DOHH2 (cell line): ENCODE measurements around the gene DACH1.

Experiments
- H3F3A ChIP-seq: fragments of 200-600 bp; sonication (generic), shearing (Covaris generic); 2 replicates; pipeline ENCODE4 v1.6.0; 2016; ENCODE audit warnings: antibody characterized with exemption, mild to moderate bottlenecking; ENCODE audit not compliant: control insufficient read depth, insufficient read depth
- H3K27ac ChIP-seq: fragments of 200-600 bp; sonication (generic); 2 replicates; pipeline ENCODE4 v1.5.1; 2014; ENCODE audit warnings: low read depth, mild to moderate bottlenecking, low read length, moderate library complexity
- H3K27me3 ChIP-seq: fragments of 200-600 bp; sonication (generic); 2 replicates; pipeline ENCODE4 v1.6.1; 2014; ENCODE audit warnings: mild to moderate bottlenecking, low read length, mixed read lengths; ENCODE audit not compliant: control insufficient read depth
- H3K36me3 ChIP-seq: fragments of 200-600 bp; sonication (generic); 2 replicates; pipeline ENCODE4 v1.6.1; 2014; ENCODE audit warnings: mild to moderate bottlenecking, low read length, moderate library complexity, mixed read lengths; ENCODE audit not compliant: control insufficient read depth
- H3K4me1 ChIP-seq: fragments of 200-600 bp; sonication (generic); 2 replicates; pipeline ENCODE4 v1.6.1; 2014; ENCODE audit warnings: mild to moderate bottlenecking, low read length, mixed read lengths; ENCODE audit not compliant: control insufficient read depth
- H3K4me2 ChIP-seq: fragments of 200-600 bp; sonication (generic); 2 replicates; pipeline ENCODE4 v1.6.0; 2014; ENCODE audit warnings: mild to moderate bottlenecking, low read length, moderate library complexity
- H3K4me3 ChIP-seq: fragments of 200-600 bp; sonication (generic); 2 replicates; pipeline ENCODE4 v1.5.1; 2014; ENCODE audit warnings: mild to moderate bottlenecking, low read length, mixed read lengths
- H3K79me2 ChIP-seq: fragments of 200-600 bp; sonication (generic); 2 replicates; pipeline ENCODE4 v1.6.1; 2014; ENCODE audit warnings: mild to moderate bottlenecking, low read length, mixed read lengths; ENCODE audit not compliant: control insufficient read depth
- H3K9me2 ChIP-seq: fragments of 200-600 bp; sonication (generic); replicated peaks from 2 replicates; pipeline ENCODE4 v1.6.1; 2014; ENCODE audit warnings: mild to moderate bottlenecking, low read length, mixed read lengths; ENCODE audit not compliant: control insufficient read depth
- H3K9me3 ChIP-seq: fragments of 200-600 bp; sonication (generic); 2 replicates; pipeline ENCODE4 v1.6.1; 2014; ENCODE audit warnings: antibody characterized with exemption, low read length, mixed read lengths; ENCODE audit not compliant: control insufficient read depth, insufficient read depth
- H4K20me1 ChIP-seq: fragments of 200-600 bp; sonication (generic); 2 replicates; pipeline ENCODE4 v1.6.0; 2014; ENCODE audit warnings: low read depth, mild to moderate bottlenecking, antibody characterized with exemption, low read length, moderate library complexity; ENCODE audit not compliant: control insufficient read depth, insufficient read depth
- EZH2phosphoT487 ChIP-seq: fragments of 200-600 bp; sonication (generic); IDR thresholded peaks from 2 replicates; pipeline ENCODE4 v1.6.1; 2017; ENCODE audit warnings: borderline replicate concordance, mild to moderate bottlenecking, antibody characterized with exemption, low read length, moderate library complexity, mixed read lengths
- TF ChIP-seq, protein P1 (sequence below): fragments of 200-600 bp; sonication (generic); IDR thresholded peaks from one replicate; pipeline ENCODE4 v1.5.1; 2014; ENCODE audit warnings: antibody characterized with exemption, mild to moderate bottlenecking, low read depth, low read length; ENCODE audit not compliant: poor library complexity, severe bottlenecking

DACH1 gene

DNA sequence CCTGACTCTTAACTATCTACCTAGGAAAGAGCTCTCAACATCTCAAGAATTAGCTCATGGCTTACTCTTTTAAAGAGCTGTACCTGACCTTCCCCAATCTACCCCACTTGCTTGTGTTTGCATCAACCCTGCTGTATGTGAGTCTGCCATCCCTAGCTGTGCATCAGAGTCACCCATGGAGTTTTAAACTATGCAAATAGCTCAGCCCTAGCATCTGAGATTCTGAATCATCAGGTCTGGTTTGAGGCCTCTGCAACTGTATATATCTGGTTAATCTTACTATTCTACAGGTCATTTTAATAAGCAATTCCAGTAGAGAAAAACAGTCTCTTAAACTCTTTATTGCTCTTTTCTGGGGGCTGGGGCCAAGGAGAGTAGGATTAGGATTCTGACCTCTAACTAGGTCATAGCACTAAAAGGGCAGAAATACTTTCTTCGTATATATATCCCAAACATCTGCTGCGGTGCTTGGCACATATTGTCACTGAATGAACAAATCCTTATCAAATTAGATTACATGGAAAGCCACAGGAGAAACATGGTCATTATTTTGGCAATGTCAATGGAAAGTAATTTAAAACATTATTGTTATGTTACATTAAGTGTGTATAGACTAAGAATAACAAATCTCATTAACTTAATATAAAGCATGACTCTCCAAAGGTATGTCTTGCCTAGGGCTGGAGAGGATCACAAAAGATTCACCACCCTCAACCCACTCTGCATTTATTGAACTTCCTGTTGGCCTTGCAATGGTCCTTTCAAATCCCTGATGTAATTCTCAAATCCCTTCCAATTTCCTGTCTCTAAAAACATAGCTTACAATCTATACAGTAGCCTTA lies 232.2 kb downstream of the DACH1 start:
- no peaks in the 10 kb centered on the region for H3K79me2 ChIP-seq
- H3K36me3 ChIP-seq, result no peaks in the 10 kb centered on the region
- H3K9me3 ChIP-seq, result no peaks in the 10 kb centered on the region
- H3K4me2 ChIP-seq, result no peak overlapping the region
- TF ChIP-seq EZH2phosphoT487, result no peak
- TF ChIP-seq, protein P1, sequence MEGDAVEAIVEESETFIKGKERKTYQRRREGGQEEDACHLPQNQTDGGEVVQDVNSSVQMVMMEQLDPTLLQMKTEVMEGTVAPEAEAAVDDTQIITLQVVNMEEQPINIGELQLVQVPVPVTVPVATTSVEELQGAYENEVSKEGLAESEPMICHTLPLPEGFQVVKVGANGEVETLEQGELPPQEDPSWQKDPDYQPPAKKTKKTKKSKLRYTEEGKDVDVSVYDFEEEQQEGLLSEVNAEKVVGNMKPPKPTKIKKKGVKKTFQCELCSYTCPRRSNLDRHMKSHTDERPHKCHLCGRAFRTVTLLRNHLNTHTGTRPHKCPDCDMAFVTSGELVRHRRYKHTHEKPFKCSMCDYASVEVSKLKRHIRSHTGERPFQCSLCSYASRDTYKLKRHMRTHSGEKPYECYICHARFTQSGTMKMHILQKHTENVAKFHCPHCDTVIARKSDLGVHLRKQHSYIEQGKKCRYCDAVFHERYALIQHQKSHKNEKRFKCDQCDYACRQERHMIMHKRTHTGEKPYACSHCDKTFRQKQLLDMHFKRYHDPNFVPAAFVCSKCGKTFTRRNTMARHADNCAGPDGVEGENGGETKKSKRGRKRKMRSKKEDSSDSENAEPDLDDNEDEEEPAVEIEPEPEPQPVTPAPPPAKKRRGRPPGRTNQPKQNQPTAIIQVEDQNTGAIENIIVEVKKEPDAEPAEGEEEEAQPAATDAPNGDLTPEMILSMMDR, result no peak
- no peaks in the 10 kb centered on the region for H3F3A ChIP-seq
- no peaks in the 10 kb centered on the region for H3K4me1 ChIP-seq
- no peaks in the 10 kb centered on the region for H4K20me1 ChIP-seq
- no peak overlapping the region for H3K4me3 ChIP-seq
- H3K27ac ChIP-seq, result no peak overlapping the region
- H3K9me2 ChIP-seq, result no peaks in the 10 kb centered on the region
- no peaks in the 10 kb centered on the region for H3K27me3 ChIP-seq

DNA sequence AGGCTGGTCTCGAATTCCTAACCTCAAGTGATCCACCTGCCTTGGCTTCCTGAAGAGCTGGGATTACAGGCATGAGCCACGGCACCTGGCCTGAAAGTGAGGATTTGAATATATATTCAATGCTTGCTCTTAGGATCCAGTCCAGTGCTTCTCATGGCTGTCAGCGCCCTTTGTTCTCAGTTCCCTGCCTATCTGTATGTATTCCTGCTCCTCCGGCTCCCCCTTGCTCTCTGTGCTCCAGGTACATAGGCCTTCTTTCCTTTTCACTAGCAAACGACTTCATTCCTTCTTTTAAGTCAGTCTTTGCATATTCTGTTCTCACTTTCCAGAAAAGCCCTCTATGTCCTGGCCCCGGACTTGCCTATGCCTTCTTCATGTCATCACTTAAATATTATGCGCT lies 232.8 kb downstream of the DACH1 start:
- Histone ChIP-seq H4K20me1 (no peaks in the 10 kb centered on the region), H3F3A (no peaks in the 10 kb centered on the region), H3K36me3 (no peaks in the 10 kb centered on the region), H3K4me3 (no peak overlapping the region), H3K27ac (no peak overlapping the region), H3K4me1 (no peaks in the 10 kb centered on the region), H3K9me3 (no peaks in the 10 kb centered on the region), H3K27me3 (no peaks in the 10 kb centered on the region), H3K9me2 (no peaks in the 10 kb centered on the region), H3K4me2 (no peak overlapping the region), H3K79me2 (no peaks in the 10 kb centered on the region)
- TF ChIP-seq EZH2phosphoT487, result no peak
- TF ChIP-seq, protein P1, result no peak

DNA sequence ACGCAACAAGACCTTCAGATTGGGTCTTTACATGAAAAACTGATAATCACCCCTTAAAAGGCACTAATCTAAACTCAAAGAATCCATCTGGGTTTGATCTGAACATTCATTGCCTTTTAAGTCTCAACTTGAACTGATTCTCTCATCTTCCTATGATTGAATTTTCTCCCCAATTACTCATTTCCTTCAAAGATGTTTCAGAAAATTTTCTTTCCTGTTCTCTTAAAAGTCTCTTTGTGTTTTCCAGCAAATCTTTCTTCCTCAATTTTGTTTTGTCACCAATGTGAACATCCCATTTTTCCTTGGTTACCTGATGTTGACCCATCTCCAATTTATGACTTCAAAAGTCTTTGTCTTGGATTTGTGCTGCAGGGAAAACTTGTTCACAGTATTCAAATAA lies 234.3 kb downstream of the DACH1 start:
- no peaks in the 10 kb centered on the region for H4K20me1 ChIP-seq
- H3K9me2 ChIP-seq, result no peaks in the 10 kb centered on the region
- H3K4me2 ChIP-seq, result no peak overlapping the region
- H3K27me3 ChIP-seq, result no peaks in the 10 kb centered on the region
- no peaks in the 10 kb centered on the region for H3K79me2 ChIP-seq
- no peak overlapping the region for H3K4me3 ChIP-seq
- no peaks in the 10 kb centered on the region for H3F3A ChIP-seq
- no peak for TF ChIP-seq EZH2phosphoT487
- H3K9me3 ChIP-seq, result no peaks in the 10 kb centered on the region
- no peaks in the 10 kb centered on the region for H3K4me1 ChIP-seq
- H3K36me3 ChIP-seq, result no peaks in the 10 kb centered on the region
- no peak overlapping the region for H3K27ac ChIP-seq

DNA sequence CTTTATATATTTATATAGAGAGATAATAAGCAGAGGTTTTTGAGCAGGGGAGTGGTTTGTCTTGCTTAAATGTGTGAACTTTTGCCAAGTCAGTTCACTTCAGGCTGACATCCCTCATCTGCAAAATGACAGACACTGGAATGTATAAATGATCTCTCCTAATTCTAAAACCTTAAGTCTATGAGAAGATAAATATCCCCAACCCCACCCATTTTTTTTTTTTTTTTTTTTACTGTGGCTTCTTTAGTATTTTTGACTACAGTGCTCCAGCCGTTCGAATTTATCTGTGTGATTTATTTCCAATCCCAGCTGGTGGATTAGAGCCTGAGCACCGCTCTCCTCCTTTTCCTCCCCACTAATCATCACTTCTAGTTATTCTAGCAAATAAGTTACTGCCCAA lies 234.8 kb downstream of the DACH1 start:
- TF ChIP-seq, protein P1, result no peak
- TF ChIP-seq EZH2phosphoT487, result no peak
- Histone ChIP-seq H3K27me3 (no peaks in the 10 kb centered on the region), H3K27ac (no peak overlapping the region), H4K20me1 (no peaks in the 10 kb centered on the region), H3K79me2 (no peaks in the 10 kb centered on the region), H3K4me2 (no peak overlapping the region), H3K9me2 (no peaks in the 10 kb centered on the region), H3K4me3 (no peak overlapping the region), H3K9me3 (no peaks in the 10 kb centered on the region), H3K4me1 (no peaks in the 10 kb centered on the region), H3K36me3 (no peaks in the 10 kb centered on the region), H3F3A (no peaks in the 10 kb centered on the region)
